BE2C (cell line): ENCODE measurements around the gene UCP3.

Source experiments
- DNase-seq: peaks from one replicate; pipeline ENCODE4 v3.0.0-alpha.2; 2020
- H3K27me3 ChIP-seq: fragments of 250-450 bp; sonication (Bioruptor Pico); 2 replicates; pipeline ENCODE4 v1.5.1; 2020; ENCODE audit warnings: mild to moderate bottlenecking
- H3K36me3 ChIP-seq: fragments of 250-450 bp; sonication (Bioruptor Pico); 2 replicates; pipeline ENCODE4 v1.5.1; 2020; ENCODE audit warnings: mild to moderate bottlenecking
- H3K4me1 ChIP-seq: fragments of 250-450 bp; sonication (Bioruptor Pico); 2 replicates; pipeline ENCODE4 v1.5.1; 2020
- H3K4me3 ChIP-seq: 2 replicates; pipeline ENCODE4 v1.5.1; 2011; ENCODE audit warnings: low read depth, low read length
- H3K9me3 ChIP-seq: fragments of 250-450 bp; sonication (Bioruptor Pico); 2 replicates; pipeline ENCODE4 v1.5.1; 2020
- CTCF ChIP-seq: IDR thresholded peaks from 2 replicates; pipeline ENCODE4 v1.5.1; 2012; ENCODE audit warnings: mild to moderate bottlenecking, low read depth, low read length

The UCP3 gene

GRCh38 chr11:74019860-74020259 lies 11.0 kb upstream of the UCP3 start:
- Histone ChIP-seq H3K36me3 (peaks cover 16% of the 10 kb centered on the region), H3K9me3 (no peaks in the 10 kb centered on the region), H3K27me3 (no peaks in the 10 kb centered on the region), H3K4me3 (no peak overlapping the region), H3K4me1 (no peaks in the 10 kb centered on the region)
- no peak for TF ChIP-seq CTCF
- no peak for DNase-seq

- H3K9me3 ChIP-seq: no peaks in the 10 kb centered on the region
Measured at GRCh38 chr11:74019104-74019738, 10.3 kb upstream of the UCP3 start.

GRCh38 chr11:74018331-74019005 lies 9.6 kb upstream of the UCP3 start:
- Histone ChIP-seq H3K36me3 (peaks cover 16% of the 10 kb centered on the region), H3K4me1 (no peaks in the 10 kb centered on the region), H3K4me3 (no peak overlapping the region), H3K9me3 (no peaks in the 10 kb centered on the region), H3K27me3 (no peaks in the 10 kb centered on the region)
- no peak for TF ChIP-seq CTCF
- DNase-seq: no peak

More at GRCh38 chr11:74019104-74019738, 10.3 kb upstream of the UCP3 start:
- H3K4me1 ChIP-seq: no peaks in the 10 kb centered on the region
- H3K4me3 ChIP-seq: no peak overlapping the region
- no peak for TF ChIP-seq CTCF
- no peak for DNase-seq
- H3K27me3 ChIP-seq: no peaks in the 10 kb centered on the region
- H3K36me3 ChIP-seq: peaks cover 16% of the 10 kb centered on the region

- Histone ChIP-seq H3K36me3 (peaks cover 16% of the 10 kb centered on the region), H3K9me3 (no peaks in the 10 kb centered on the region), H3K4me1 (no peaks in the 10 kb centered on the region), H3K4me3 (no peak overlapping the region), H3K27me3 (no peaks in the 10 kb centered on the region)
- no peak for TF ChIP-seq CTCF
- no peak for DNase-seq
Measured at GRCh38 chr11:74017631-74018030, 8.7 kb upstream of the UCP3 start.

- Histone ChIP-seq H3K4me1 (no peaks in the 10 kb centered on the region), H3K9me3 (no peaks in the 10 kb centered on the region), H3K36me3 (peaks cover 16% of the 10 kb centered on the region), H3K4me3 (no peak overlapping the region), H3K27me3 (no peaks in the 10 kb centered on the region)
- TF ChIP-seq CTCF: no peak
- DNase-seq: no peak
Measured at GRCh38 chr11:74015919-74016684, 7.2 kb upstream of the UCP3 start.
